Activated CD4-positive, alpha-beta T cell treated with anti-CD3 and anti-CD28 coated beads, Interleukin-2, amount 50 U/mL, for 4 hours (primary cell): Measurements from ENCODE around the gene EZR.

Experiments
- DNase-seq, 2 experiments: peaks; one replicate each; pipeline ENCODE4 v3.0.0-alpha.2; 2020

The EZR gene

DNA sequence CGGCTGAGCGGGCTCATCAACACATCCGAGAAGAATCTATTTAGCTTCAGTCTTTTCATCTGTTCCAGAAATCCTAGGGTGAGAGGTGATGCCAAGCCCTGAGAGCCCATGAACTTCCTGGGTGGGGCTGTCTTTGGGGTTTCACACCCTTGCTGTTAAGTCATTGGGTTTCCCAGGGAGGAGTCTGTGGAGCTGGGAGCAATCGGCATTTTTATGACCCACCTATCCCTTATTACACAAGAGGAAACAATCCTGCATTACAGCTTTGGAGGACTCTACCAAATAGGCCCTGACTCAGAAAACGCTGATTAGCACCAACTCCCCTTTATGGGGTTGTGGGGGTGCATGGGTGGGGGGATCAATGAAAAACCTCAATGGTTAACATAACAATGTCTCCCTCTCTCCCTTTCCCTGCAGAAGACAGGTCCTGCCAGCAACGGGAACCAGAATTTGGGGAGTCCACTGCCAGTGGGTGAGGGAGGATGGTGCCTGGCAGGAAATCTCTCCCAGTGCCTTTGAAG lies 46.3 kb downstream of the EZR start:
- no peak for DNase-seq

DNA sequence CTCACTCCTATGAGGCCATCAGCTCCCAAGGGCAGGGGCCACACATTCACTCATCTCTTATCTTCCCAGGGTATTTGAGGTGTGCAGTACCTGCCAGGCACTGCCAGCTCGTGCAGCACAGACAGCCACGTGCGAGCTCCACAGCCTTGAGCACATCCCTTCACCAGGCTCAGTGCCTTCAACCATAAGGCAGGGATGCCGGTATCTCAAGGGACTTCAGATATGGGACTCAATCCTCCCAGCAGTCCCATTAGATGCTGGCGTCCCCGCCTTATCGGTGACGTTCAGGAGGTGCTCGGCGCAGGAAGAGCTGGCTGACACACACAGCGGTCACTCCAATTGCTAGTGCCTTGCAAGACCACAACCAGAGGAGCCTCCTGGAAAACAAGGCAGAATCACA lies 47.0 kb downstream of the EZR start:
- DNase-seq: no peak

DNA sequence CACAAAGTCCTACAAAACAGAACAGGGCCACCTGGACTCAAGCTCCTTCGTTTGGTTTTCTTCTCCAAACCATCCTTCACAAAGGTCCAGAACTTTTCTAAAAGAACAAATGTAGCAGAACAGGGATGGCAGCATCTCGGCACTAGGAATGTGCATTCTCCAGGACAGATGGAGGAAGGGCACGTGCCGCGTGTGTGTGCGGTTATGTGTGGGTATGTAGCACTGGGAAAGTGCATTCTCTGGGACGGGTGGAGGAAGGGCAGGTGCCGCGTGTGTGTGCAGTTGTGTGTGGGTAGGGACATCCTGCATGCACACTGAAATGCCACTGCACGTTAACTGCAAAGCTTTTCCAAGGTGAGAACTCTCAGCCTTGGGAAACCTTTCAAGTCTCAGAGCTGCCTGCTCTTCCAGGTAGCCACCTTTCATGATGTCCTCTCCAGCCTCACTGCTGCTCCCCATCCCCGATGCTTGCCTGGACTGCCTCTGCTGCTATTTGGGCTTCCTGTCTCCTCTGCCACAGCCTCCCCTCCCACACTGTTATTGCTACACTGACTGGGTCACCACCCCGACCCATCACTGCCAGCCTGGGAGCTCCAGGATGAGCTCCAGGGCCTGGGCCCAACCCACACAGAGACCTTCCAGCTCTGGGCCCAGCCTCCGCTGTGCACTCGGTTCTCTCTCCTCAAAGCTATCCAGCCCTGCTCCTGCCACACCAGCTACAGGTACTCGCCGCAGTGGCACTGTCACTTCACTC lies 47.6 kb downstream of the EZR start:
- DNase-seq: no peak

DNA sequence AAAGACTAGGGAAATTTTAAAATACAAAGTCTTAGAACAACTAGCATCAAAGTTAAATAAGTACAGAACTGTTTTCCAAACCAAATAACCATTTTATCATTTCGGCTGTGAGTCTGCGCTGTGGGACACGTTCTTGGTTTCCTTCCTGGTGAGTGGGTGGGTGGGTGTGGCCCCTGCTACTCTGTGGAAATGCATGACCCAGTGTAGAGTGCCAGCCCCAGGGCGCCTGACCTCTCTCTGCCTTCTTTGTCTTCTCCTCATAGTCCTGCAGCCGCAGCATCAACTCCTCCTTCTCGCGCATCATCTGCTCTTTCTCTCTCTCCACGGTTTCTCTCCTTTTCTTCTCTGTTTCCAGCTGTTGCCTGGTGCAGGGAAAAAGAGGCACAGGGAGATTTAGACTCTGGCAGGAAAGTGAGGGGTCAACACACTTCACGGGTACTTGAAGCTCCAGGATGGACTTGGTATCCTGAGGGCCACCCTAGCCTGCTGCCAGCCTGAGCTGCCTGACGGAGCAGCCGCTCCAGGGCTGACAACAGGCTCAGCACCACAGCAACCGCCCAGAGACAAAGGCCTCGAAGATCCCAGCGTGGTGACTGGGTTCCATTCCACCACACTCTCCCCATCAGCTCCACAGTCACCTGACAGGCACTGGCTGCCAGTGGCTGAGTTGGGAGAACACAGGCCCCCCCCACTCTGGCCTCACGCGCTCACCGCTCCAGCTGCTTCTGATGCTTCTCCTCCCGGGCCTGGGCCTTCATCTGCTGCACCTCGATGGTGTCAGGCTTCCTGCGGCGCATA lies 48.4 kb downstream of the EZR start:
- DNase-seq: no peak

DNA sequence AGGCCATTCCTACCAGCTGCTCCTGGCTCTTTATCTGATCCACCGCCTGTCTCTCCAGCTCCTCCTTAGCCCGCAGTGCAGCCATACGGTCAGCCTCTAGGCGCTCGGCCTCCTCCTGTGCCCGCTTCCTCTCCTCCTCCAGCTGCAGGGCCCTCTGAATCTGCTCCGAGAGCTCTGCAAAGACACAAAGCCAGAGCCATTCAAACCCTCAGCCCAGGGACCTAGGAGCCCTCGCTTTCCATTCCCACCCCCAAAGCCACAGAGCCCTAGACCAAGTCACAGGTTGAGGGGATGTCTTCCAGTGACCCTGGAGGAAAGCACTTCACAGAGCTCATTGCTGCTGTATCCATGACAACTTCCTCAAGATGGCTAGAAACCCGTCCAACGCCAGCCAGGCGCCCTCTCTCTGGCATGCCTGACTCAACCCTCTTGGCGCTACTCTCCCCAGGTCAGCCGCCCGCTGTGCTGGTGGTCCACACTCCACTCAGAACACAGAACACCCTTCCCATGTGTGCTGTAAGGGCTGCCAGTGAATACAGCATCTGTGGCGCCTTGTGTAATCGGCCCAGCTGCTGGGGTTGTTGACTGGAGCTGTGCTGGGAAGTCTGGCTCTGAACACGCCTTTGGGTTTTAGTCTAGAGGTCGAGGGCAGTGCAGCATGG lies 49.3 kb downstream of the EZR start:
- DNase-seq: no peak

DNA sequence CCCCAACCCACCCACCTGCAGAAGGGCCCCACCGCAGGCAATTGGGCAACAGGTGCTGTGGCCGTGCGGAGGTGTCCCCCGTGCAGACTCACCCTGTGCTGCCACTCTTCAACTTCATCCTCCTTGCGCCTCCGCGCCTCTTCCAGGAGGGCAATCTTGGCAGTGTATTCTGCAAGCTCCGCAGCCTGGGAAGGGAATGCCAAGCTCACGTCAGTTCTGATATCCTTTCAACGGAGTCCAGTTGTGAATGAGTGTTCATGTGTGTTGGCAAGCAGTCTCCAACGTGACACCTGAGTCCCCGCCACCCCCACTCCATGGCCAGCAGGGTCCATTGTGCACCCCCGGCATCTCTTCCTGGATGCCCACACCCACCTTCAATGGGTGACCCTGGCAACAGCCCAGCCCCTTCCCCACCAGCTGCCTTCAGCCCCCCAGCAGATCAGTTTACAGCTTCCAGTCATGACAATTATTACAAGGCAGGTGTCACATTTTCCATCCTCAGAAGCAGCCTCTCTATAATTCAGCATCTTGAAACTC lies 49.9 kb downstream of the EZR start:
- DNase-seq: no peak

DNA sequence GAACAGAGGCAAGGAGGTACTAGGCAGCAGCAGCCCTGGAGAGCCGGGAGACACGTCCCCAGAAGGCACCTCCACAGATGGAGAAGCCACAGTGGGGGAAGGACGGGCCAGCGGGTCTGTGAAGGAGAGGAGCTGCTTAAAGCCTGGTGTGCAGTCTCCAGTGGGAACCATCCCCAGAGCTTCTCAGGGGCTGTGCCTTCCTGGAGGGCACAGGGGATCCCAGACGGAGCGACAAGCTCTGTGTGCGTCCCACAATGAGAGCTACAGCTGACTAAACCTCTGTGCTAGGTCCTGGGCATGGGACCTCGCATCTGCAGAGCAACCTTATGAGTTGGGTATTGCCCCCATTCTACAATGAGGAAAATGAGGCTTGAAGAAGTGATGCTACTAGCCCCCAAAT lies 50.7 kb downstream of the EZR start:
- no peak for DNase-seq

DNA sequence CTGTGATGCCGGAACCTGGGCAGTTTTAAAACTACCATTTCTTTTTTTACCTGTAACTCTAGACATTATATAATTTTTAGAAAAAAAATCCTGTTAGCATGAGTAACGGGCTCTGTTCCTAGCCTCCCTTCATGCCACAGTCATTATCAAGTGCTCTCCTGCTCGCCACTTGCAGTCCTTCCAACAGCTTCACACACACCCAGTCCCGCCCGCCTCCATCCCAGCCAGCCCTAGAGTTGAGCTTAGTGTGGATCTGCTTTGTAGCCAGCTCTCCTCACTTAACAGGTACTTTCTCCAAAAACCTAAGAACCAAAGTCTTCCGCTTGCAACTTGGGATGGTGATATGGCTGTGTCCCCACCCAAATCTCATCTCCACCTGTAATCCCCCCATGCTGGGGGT lies 51.5 kb downstream of the EZR start:
- DNase-seq: no peak

DNA sequence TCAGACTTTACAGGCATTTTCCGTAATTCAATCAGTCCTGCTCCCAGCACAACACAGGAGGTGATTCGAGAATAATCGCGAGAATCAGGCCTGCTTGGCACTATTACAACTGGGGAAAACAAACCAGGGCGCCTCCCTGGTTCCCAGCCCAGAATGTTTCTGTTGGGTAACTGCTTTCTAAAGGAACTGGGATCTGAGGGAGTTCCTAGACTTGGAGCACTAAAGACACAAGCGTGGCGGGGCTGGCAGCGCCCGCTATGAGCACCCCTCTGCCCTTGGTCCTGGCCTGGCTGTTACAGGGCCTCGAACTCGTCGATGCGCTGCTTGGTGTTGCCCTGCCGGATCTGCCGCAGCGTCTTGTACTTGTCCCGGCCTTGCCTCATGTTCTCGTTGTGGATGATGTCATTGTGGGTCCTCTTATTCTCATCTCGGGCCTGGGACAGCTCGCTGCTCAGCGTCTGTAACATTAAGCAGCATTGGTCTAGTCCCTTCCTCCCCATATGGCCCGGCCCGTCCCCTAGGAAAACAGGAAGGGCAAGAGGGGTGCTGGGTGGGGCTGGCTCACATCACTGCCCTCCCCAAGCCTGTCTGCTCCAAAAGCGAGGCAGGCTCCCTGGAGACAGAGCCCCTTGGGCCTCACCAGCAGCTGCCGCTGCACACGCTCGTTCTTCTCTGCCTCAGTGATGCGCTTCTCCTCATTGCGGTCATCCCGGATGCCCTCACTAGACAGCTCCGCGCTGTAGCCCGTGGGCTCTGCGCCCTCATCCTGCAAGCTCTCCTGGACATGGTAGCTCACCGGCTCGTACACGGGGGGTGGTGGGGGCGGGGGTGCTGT lies 52.3 kb downstream of the EZR start:
- DNase-seq: no peak

DNA sequence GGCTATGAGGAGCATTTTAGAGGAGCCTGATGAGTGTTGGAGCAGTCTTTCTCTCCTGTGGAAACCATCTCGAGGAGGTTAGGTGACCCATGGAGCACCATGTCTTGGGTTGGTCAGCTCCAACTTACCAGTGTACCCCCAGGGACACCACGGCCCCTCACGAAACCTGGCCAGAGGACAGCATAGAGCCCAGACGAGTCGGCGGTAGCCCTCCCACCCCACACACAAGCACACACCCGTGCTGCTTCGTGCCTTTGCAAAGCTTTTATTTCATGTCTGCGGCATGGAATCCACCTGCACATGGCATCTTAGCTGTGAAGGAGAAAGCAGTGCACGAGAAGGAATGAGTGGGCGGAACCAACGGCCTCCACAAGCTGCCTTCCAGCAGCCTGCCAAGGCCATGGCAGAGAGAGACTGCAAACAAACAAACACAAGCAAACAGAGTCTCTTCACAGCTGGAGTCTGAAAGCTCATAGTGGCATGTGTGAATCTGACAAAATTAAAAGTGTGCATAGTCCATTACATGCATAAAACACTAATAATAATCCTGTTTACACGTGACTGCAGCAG lies 53.6 kb downstream of the EZR start:
- no peak for DNase-seq

DNA sequence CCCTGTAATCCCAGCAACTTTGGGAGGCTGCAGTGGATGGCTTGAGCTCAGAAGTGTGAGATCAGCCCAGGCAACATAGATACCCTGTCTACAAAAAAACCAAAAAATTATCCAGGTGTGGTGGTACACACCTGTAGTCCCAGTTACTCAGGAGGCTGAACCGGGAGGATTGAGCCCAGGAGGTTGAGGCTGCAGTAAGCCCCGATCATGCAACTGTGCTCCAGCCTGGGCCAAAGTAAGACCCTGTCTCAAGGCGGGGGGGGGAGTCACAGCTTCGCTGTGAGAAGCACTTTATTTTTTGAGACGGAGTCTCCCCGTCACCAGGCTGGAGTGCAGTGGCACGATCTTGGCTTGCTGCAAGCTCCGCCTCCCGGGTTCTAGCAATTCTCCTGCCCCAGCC lies 54.2 kb downstream of the EZR start:
- DNase-seq: no peak

DNA sequence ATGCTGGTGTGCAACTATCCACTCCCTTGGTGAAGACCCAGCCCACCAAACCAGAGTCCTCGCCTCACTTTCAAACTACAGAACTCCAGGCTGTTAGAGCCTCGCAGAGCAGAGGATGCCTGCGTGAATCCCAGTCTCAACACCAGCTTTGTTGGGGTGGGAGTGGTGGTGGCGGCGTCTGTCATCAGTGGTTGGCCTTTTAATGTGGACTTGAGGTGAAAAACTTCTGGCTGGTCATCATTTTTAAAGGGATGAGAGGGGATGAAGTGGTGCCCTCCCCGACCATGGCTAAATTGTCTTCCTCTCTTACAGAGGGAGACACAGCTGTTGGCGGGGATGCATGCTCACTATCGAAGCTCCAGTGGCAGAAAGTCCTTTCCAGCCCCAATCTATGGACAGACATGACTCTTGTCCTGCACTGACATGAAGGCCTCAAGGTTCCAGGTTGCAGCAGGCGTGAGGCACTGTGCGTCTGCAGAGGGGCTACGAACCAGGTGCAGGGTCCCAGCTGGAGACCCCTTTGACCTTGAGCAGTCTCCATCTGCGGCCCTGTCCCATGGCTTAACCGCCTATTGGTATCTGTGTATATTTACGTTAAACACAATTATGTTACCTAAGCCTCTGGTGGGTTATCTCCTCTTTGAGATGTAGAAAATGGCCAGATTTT lies 54.9 kb downstream of the EZR start:
- DNase-seq: no peak

DNA sequence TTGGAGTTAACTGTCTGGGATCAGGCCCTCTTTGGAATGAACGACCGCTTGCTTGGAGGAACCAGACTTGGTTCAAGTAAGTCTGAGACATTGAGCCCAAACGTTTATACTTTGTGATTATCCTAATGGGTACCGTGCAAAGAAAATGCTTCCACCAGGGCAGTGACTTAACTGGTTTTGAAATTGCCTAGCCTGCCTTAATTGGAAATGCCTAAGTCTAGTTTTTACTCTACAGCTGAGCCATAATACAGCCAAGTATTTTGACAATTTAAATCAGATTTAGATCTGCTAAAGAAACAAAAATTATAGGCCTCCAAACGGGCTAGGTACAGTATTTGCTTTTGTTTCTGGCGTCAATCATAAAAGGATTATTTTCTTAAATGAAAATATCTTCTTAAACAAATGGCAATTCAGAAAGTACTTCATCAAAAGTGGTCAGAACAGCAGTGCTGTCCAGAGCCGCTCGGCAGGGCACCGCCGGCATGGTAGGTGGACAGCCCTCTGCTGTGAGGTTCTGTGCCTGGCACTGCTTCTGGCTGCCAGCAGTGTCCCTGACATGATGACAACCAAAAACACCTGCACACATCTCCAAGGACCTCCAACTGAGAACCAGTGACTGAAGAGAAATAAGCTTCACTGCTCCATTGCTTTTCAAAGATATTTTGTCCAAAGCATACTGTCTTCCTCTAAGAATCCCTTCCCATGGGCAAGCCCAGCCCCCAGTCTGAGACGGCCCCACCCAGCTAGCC lies 55.6 kb downstream of the EZR start:
- no peak for DNase-seq

DNA sequence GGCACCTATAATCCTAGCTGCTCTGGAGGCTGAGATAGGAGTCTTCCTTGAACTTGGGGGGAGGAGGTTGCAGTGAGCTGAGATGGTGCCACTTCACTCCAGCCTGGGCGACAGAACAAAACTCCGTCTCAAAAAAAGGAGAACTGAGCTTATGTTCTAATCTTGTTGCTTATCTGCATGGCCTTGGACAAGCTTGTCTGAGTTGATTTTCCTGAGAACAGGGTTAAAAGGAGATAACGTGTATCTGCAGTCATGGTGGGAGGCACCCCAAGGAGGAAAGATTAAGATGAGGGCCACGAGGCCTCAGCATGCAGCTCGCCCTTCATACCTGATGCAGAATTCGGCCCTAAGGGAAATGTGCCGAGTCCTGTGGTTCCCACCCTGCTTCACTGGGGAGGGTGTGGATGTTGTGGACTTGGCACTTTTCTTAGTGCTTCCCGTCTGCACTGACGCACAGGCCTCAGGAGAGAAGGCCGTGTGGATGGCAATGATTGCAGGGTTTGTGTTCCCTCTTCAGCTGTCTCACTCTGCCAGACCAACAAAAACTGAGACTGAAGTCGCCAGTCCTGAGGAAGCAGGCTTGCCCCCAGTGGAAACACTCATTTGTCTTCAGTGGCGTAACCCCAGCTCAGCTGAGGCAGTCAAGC lies 56.3 kb downstream of the EZR start:
- DNase-seq: no peak

DNA sequence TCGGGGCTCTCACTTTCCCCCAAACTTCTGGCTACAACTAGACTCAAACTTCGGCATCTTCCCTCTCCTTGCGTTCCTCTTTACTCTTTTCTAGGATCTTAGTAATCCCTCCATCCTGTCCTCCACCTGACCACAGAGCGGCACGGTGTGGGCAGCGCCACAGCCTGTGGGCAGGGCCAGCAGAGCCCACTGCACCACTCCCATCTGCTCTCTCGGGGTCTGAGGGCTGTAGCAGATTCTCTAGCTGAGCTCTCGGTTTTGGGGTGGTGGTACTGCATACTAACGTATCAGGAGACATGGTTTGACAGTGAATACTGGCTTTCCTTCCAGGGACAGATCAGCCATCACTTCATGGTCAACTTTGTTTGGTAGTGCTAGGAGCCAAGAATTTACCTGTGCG lies 57.4 kb downstream of the EZR start:
- DNase-seq: no peak

DNA sequence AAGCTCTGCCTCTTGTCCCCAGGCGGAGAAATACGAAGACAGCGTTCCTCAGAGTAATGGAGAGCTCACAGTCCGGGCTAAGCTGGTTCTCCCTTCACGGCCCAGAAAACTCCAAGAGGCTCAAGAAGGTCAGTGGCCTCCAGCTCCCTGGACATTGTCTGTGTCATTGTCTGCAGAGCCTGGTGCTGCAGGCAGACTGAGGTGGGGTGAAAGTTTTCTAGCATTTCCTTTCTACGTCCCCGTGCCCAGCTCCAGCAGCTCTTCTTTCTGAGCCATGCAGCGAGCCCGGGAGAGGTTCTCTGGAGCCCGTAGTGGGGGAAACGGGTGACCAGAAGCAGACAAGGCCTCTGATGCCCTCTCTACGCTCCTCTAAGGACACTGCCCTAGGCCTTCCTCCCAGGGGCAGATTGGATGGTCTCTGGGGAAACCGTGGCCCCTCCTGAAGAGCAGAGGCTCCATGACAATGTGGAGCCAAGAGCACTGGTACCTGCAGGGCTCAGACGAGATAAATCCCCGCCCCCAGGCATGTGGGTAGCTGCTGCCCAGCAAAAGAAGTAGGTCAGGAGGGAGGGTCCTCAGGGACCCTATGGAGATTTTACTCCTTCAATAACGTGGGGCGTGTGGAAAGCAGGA lies 58.4 kb downstream of the EZR start:
- DNase-seq: no peak

DNA sequence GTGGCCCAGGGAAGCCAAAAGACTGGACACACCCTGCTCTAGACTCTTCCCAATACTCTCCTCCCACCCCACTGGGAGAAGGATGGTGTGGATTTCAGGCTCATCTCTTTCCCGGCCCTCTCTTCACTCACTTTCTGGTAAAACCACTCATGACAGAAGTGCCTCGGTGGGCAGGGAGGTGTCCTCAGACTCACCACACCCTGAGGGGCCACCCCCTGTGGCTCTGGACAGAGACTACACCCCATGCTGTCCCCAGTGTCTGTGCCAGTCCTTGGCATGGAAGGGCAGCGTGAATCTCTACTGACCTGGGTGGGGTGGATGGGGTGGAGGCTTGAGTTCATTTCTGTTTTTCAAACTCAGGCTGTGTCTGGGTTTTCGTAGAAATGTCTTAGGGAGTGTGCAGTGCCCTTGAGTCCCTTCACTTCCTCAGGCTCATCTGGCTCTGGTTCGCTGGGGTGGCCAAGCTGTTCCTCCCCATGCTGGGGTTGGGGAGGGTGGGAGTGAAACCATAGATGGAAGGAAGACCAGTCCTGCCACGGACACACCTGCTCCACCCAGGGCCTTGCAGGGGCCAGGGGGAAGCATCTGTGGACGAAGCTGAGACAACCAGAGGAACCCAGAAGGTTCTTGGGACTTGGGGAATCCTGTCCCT lies 59.1 kb downstream of the EZR start:
- DNase-seq: no peak

DNA sequence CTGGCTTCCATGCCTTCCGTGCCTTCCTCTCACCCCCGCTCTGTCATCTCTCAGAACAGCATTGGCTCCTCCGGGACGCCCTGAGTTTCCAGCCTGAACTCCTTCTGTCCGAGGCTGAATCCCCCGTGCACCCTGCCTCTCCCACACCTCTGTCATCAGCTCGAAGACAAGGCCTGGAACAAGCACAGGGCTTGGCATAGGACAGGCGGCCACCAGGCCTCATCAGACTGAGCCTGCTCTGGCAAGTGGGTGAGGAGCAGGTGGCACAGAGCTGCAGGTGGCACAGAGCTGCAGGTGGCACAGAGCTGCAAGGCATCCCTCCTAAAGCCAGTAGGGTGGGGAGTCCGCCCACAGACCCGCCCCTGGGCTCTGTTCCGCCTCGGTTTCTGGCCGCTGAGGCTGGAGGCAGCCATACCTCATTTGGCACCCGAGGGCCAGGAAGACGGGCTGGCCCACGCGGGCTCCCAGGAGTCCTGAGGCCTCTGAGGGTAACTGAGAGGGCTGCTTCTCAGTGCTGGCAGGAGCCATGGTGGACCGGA lies 60.2 kb downstream of the EZR start:
- no peak for DNase-seq

DNA sequence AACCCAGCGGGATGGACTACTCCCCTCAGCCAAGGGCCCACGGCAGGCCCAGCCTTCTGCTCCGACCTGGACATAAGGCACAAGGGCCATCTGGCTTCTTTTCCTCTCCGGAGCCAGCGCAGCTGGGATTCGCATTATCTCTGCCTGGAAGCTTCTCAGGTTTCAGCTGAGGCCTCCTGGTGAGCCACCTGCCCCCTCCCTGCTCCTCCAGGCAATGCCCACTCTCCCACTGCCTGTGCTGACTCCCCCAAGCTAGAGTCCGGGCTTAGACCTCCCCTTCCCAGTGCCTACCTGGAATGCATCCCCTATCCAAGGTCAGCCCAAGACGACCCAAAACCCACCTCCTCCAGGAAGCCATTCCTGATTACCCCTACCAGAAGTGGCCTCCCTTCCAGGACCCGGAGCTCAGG lies 60.7 kb downstream of the EZR start:
- DNase-seq: no peak
